Esophagus squamous epithelium (tissue), 4 donors: Measurements from ENCODE around the gene SAMD9.

Experiments
- POLR2A ChIP-seq, 4 donors: fragments of 450-650 bp; IDR thresholded peaks; one replicate each; pipeline ENCODE4 v1.6.1; 2017; ENCODE audit warnings: antibody characterized with exemption in 4 of 4, mild to moderate bottlenecking in 4 of 4, moderate library complexity in 3 of 4
- TF ChIP-seq, protein P1 (sequence below), 6 experiments: fragments of 450-650 bp in 4 of 6; fragments of 200-600 bp in 2 of 6; sonication (generic) in 2 of 6; IDR thresholded peaks; one replicate each; pipeline ENCODE4 v1.5.1; 2016 to 2019; ENCODE audit warnings: antibody characterized with exemption in 6 of 6, mild to moderate bottlenecking in 4 of 6, moderate library complexity in 4 of 6

DNA sequence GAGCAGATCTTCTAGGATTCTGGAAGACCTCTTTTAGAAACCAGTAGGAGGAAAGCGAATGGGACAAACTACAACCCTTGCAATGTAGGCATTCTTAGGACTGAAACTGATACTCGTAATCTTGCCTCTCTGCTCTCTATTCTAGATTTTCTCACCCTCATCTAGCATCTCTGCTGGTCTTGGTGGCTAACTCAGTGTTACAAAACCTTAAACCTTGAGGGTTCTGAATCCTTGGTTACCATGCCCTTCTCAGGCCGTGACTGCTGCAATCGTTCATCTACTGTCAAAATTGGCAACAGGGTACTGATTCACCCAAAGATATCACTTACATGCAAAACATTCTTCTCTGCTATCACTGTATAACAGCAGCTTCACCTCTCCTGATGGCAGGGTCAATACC is 55.2 kb downstream of the SAMD9 start:
- TF ChIP-seq, protein P1, sequence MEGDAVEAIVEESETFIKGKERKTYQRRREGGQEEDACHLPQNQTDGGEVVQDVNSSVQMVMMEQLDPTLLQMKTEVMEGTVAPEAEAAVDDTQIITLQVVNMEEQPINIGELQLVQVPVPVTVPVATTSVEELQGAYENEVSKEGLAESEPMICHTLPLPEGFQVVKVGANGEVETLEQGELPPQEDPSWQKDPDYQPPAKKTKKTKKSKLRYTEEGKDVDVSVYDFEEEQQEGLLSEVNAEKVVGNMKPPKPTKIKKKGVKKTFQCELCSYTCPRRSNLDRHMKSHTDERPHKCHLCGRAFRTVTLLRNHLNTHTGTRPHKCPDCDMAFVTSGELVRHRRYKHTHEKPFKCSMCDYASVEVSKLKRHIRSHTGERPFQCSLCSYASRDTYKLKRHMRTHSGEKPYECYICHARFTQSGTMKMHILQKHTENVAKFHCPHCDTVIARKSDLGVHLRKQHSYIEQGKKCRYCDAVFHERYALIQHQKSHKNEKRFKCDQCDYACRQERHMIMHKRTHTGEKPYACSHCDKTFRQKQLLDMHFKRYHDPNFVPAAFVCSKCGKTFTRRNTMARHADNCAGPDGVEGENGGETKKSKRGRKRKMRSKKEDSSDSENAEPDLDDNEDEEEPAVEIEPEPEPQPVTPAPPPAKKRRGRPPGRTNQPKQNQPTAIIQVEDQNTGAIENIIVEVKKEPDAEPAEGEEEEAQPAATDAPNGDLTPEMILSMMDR (IDR thresholded peaks at IDR 0.05): no peak
- TF ChIP-seq POLR2A (IDR thresholded peaks at IDR 0.05): no peak
